ENCODE measurements around the gene LCTL.

GRCh38 chr15:66535056-66535455, 30.7 kb downstream of the LCTL start:
- TF ChIP-seq POLR2A (IDR thresholded peaks at IDR 0.05; ENCODE audit: borderline replicate concordance, extremely low read depth, insufficient read depth, insufficient read length) (no peak), YY1 (IDR thresholded peaks at IDR 0.05; ENCODE audit: extremely low read depth, insufficient replicate concordance, low read depth, low read length) (no peak), SP1 (IDR thresholded peaks at IDR 0.05; ENCODE audit: low read depth) (no peak), MAX (IDR thresholded peaks at IDR 0.05) (no peak), CTCF (IDR thresholded peaks at IDR 0.05 in 2 of 3, conservative IDR thresholded peaks at IDR 0.05 in 1 of 3; ENCODE audit: borderline replicate concordance in 1 of 3, insufficient read depth in 1 of 3, low read depth in 2 of 3, low read length in 2 of 3) (no peak), POLR2AphosphoS5 (IDR thresholded peaks at IDR 0.05; ENCODE audit: low read depth, low read length) (no peak), ATF3 (IDR thresholded peaks at IDR 0.05) (no peak), SIN3A (IDR thresholded peaks at IDR 0.05; ENCODE audit: low read depth) (no peak), FOSL1 (IDR thresholded peaks at IDR 0.05; ENCODE audit: low read depth) (no peak), TCF7L2 (IDR thresholded peaks at IDR 0.05; ENCODE audit: borderline replicate concordance, extremely low read depth, insufficient read depth, insufficient read length) (no peak), EZH2phosphoT487 (IDR thresholded peaks at IDR 0.05; ENCODE audit: borderline replicate concordance) (no peak), REST (IDR thresholded peaks at IDR 0.05; ENCODE audit: low read depth) (no peak), CEBPB (IDR thresholded peaks at IDR 0.05; ENCODE audit: low read depth) (no peak)
